Measurements from ENCODE around the gene SCO2. TPM values are rescaled to one million over a fixed set of nuclear protein-coding genes. Genes with fewer than 3 reads are reported as not detected.

SCO2 gene
- polyA plus RNA-seq, 1 experiment, result 2.5 TPM

DNA sequence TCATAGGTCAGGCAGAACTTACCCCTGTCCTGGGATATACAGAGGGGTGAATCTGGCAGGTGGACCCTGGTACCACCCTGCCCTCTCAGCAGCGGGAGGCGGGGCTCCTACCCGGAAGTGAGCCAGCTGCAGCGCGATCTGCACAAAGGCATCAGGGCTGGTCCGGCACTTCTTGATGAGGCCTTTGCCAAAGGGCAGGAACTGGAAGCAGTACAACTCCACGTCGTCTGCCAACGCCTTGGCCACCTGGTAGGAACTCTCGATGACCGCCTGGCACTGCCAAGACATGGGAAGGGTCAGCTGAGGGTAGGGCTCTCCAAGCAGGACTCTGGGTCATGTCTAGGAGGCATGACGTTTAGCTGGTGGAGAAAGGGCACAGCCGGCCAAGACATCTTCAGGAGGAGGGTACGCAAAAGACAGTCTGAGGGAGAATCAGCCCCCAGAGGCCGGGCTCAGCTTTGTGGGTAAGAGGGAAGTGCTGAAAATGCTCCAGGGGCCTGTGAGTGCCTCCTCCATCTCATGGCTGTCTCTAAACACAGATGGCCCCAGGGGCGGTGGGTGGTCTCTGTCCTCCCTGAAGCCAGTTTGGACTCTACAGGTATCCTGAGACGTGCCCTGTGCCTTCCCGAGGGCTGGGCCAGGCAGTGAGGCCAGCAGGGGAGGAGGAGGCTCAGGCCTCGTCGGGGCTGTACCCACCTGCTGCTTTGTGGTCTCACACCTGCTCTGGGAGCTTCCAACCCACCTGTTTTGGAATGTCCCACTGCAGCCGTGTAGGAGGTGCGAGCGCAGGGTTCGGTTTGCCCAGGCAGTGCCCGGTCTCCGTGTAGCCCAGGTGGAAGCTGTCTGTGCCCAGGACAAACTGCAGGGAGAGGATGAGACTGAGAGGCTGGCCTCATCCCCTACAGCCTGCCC lies 46.1 kb upstream of the SCO2 start:
- Histone ChIP-seq H3K36me3 (ENCODE audit: control insufficient read depth, insufficient read depth, low read length) (peaks cover 1% of the 10 kb centered on the region; the same call in 1 of the 2 replicates), H3K27me3 (ENCODE audit: control insufficient read depth, insufficient read depth, low read length) (no peaks in the 10 kb centered on the region), H3K4me3 (ENCODE audit: low read depth, low read length) (no peak overlapping the region)
- TF ChIP-seq, protein P1, sequence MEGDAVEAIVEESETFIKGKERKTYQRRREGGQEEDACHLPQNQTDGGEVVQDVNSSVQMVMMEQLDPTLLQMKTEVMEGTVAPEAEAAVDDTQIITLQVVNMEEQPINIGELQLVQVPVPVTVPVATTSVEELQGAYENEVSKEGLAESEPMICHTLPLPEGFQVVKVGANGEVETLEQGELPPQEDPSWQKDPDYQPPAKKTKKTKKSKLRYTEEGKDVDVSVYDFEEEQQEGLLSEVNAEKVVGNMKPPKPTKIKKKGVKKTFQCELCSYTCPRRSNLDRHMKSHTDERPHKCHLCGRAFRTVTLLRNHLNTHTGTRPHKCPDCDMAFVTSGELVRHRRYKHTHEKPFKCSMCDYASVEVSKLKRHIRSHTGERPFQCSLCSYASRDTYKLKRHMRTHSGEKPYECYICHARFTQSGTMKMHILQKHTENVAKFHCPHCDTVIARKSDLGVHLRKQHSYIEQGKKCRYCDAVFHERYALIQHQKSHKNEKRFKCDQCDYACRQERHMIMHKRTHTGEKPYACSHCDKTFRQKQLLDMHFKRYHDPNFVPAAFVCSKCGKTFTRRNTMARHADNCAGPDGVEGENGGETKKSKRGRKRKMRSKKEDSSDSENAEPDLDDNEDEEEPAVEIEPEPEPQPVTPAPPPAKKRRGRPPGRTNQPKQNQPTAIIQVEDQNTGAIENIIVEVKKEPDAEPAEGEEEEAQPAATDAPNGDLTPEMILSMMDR (IDR thresholded peaks at IDR 0.05; ENCODE audit: insufficient read depth, low read depth, low read length), result no peak
- POLR2A ChIA-PET, result interaction anchor here (0.6 kb wide), 1 partner anchor 44 kb away, joined by 3 read pairs; no protein-coding TSS in a partner anchor
- DNase-seq (ENCODE audit: low read depth), result no peak
- CTCF ChIA-PET, result interaction anchor here (1.1 to 2.7 kb wide), 4 partner anchors 8 to 44 kb away, joined by 3 to 18 read pairs (median 4); partner anchors contain the start of genes CHKB and SYCE3

DNA sequence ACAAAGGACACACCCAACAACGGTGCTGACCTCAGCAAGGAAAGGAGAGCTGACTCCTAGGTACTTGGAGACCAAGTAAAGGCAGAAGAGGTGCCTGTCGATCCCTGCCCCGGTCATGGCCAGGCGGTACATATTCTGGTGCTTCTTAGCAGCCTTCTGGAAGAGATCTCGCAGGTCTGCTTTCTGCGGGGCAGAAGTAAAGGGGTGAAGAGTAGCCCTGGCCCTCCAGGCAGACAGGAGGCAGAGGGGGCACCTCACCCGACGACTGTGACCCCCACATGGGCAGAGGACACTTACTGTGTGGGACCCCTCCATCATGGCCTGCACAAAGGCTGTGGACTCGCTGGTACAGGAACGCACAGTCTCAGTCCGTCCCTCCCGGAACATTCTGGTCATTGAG lies 45.5 kb upstream of the SCO2 start:
- DNase-seq (ENCODE audit: low read depth), result no peak
- ChIA-PET CTCF (interaction anchor here (1.6 to 2.7 kb wide), 2 partner anchors 8 to 43 kb away, joined by 3 to 18 read pairs; partner anchors contain the start of gene SYCE3), POLR2A (no interaction called here)
- TF ChIP-seq, protein P1 (IDR thresholded peaks at IDR 0.05; ENCODE audit: insufficient read depth, low read depth, low read length), result no peak
- H3K4me3 ChIP-seq (ENCODE audit: low read depth, low read length), result no peak overlapping the region
- H3K27me3 ChIP-seq (ENCODE audit: control insufficient read depth, insufficient read depth, low read length), result no peaks in the 10 kb centered on the region
- H3K36me3 ChIP-seq (ENCODE audit: control insufficient read depth, insufficient read depth, low read length), result peaks cover 1% of the 10 kb centered on the region; the same call in 1 of the 2 replicates

DNA sequence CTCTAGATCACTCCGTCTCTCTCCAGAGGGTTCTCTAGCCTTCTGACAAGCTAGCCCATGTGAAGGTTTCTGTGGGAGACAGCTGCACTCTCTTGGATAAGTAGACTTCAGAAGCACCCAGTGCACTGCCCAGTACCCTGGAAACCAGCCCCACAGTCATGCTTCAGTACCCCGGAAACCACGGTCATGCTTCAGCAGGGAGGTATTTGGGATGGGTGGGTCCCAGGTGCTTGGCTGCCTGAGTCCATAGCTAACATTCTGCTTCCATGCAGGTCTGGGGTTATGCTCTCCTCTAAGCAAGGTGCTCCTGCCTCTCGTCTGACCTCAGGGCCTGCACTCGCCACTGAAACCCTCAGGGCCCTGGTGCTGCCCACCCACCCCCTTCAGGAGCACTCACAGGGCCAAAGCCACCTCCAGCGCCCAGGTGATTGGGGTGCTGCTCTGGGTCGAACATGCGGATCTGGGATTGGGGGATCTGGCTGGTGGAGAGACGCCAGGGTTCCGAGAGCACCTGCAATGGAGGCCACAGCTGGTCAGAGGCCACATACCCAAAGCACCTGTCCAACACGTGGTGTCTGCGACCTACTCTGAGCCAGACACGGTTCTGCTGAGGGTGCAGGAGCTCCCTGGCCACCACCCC lies 44.6 kb upstream of the SCO2 start:
- ChIA-PET CTCF (interaction anchor here (1.6 to 1.7 kb wide), 2 partner anchors 43 to 44 kb away, joined by 3 to 8 read pairs; partner anchors contain the start of gene SCO2), POLR2A (no interaction called here)
- no peak overlapping the region for H3K4me3 ChIP-seq (ENCODE audit: low read depth, low read length)
- TF ChIP-seq, protein P1 (IDR thresholded peaks at IDR 0.05; ENCODE audit: insufficient read depth, low read depth, low read length), result no peak
- peaks cover 1% of the 10 kb centered on the region; the same call in 1 of the 2 replicates for H3K36me3 ChIP-seq (ENCODE audit: control insufficient read depth, insufficient read depth, low read length)
- DNase-seq (ENCODE audit: low read depth), result no peak
- no peaks in the 10 kb centered on the region for H3K27me3 ChIP-seq (ENCODE audit: control insufficient read depth, insufficient read depth, low read length)

- TF ChIP-seq, protein P1 (IDR thresholded peaks at IDR 0.05; ENCODE audit: insufficient read depth, low read depth, low read length), result no peak
- H3K4me3 ChIP-seq (ENCODE audit: low read depth, low read length), result no peak overlapping the region
- peaks cover 1% of the 10 kb centered on the region; the same call in 1 of the 2 replicates for H3K36me3 ChIP-seq (ENCODE audit: control insufficient read depth, insufficient read depth, low read length)
- no peak for DNase-seq (ENCODE audit: low read depth)
- ChIA-PET CTCF (interaction anchor here (0.9 to 1.7 kb wide), 4 partner anchors 8 to 43 kb away, joined by 3 to 8 read pairs (median 4); partner anchors contain the start of gene SCO2), POLR2A (no interaction called here)
- H3K27me3 ChIP-seq (ENCODE audit: control insufficient read depth, insufficient read depth, low read length), result 0 out of 2 replicates have a peak, but pooled peaks cover 1% of the 10 kb centered on the region
These were observed 43.7 kb upstream of the SCO2 start for GRCh38 chr22:50569041-50569459.
